ENCODE results near the gene NKD1.
"Not testable (repeated sequence)": the region's sequence is repeated elsewhere in the genome, so short reads cannot be mapped to it uniquely, and the experiment has no call there.

Gene NKD1

DNA sequence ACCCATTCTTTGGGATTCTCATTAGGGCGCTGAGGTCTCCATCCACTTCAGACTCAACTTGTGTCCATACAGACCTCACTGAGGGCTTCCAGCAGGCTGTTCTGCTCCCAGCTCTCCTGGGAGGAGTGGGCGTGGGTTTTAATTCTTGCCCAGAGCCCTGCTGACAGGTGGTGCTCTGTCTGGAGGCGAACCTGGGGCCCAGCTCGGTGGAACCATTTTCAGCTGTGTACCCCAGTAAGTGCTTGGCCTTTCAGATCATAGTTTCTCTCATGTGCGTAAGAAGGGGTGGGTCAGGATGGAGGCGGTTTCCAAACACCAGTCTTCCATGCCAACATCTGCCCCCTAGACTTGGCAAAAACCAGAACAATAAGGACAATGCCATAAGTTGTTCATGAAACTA, 21.4 kb upstream of the NKD1 start:
- no peak for TF ChIP-seq ZNF274 (IDR thresholded peaks at IDR 0.05; ENCODE audit: low read depth, low read length)

DNA sequence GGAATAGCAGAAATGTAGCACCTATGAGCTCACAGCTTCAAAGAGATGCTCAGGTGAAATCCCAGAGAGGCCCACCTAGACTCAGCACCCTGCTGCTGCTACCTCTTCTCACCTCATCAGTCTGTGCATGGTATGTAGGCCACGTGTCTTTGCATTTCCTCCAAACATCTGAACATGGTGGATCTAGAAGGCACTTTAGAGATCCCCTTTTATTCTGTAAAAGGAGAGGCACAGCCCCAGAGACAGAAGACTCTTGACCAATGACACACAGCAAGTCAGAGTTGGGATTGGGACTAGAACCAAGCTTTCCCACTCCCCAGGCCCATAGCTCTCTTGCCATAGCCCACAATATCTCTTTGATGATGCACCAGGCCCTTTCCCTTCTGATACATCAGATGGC, 19.4 kb upstream of the NKD1 start:
- no peak for TF ChIP-seq ZNF274 (IDR thresholded peaks at IDR 0.05; ENCODE audit: low read depth, low read length)

More for the DNA sequence above, 21.4 kb upstream of the NKD1 start:
- H3K4me3 ChIP-seq (ENCODE audit: low read length) = no peak overlapping the region

DNA sequence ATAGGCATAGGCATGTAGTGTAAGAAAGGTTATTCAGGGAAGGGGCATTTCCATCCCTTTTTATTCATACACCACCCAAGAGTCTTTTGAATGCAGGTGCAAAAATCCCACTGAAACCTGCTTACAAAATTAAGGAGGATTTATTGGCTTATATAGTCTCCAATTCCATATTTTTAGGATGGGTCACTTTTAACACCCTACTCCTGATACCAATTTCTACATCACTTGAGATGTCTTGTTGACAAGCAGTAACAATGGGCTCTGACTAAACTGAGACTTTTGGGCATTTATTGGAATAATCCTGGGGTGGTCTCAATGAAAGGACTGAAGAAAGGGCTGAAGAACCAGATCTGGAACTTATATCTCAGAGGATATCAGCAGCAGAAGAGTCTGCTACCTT, 18.9 kb upstream of the NKD1 start:
- H3K4me3 ChIP-seq (ENCODE audit: low read length) = no peak overlapping the region
- no peak for TF ChIP-seq ZNF274 (IDR thresholded peaks at IDR 0.05; ENCODE audit: low read depth, low read length)

More for the DNA sequence above, 19.4 kb upstream of the NKD1 start:
- H3K4me3 ChIP-seq (ENCODE audit: low read length) = no peak overlapping the region

DNA sequence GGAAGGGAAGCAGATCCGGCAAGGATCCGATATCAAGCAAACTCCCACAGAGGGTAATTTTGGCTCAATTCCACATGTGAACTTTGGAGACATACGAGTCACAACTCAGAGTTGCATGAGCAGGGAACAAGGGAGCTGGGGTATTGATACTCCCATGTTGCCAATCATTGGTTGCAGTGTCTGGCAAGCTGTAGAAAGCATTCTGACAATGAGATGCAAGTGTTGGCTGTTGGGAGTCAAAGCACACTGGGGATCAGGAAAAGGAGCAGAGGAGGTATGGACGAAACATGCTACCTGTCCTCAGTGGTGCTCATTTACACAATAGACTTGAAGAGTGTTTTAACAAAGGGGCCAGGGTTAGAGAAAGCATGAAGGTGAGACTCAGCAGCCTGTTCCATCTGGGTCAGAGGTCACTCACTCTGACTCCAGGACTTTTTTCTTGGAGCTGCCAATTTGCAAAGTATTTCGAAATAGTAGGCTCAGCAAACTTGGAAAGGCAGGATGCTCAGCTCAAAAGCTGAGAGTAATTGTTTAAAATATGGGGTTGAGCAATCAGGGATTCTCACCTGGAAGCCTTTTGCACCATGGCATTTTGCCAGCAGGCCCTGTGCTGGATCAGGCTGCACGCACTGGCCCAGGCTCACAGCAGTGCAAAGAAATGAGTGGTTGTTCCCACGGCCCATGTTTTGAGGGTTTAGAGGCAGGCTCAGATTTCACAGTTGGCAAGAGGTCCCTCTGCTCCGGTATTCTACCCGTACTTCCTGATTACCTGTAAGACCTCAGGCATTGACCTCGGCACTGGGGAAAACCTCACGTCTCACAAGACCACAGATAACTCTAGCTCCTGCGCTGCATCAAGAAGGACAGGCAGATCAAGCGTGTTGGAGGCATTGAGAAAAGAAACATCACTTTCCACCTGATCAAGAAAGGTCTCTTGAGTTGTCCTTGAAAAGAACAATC, 17.6 kb upstream of the NKD1 start:
- no peak for TF ChIP-seq ZNF274 (IDR thresholded peaks at IDR 0.05; ENCODE audit: low read depth, low read length)
- no peak overlapping the region for H3K4me3 ChIP-seq (ENCODE audit: low read length)

DNA sequence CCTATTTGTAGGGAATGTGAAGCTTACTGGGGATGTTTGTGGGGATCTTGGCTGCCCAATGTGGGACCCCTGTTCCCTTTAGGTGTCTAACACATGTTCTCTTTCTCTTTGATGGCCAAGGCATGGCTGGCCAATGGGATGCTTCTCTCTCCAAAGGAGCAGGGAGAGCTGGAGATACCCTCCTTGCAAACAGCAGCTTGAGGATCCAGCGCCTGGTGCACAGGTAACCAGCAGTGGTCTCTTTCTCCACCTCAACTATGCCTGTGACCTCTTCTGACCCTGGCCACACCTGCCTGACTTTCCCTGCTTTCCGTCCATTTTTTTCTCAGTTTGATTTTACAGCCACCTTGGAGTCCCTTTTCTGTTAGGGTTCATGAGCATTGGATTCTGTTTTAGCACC, 16.8 kb upstream of the NKD1 start:
- no peak for TF ChIP-seq ZNF274 (IDR thresholded peaks at IDR 0.05; ENCODE audit: low read depth, low read length)
- H3K4me3 ChIP-seq (ENCODE audit: low read length) = no peak overlapping the region

DNA sequence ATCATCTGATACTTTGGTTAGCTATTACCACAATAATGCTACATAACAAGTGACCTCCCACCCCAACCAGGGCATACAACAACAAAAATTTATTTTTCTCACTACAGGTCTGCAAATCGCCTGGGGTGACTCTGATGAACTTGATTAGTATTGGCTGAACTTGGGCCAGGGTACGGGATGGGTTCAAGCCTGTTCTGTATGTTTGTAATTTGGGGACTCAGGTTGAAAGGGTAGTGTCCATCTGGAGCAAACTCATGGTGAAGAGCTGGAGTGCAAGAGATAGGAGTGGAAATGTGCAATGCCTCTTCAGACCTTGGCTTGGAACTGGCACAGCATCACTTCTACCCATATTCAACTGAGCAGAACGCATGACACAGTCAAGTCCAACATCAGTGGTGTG, 16.3 kb upstream of the NKD1 start:
- H3K4me3 ChIP-seq (ENCODE audit: low read length) = no peak overlapping the region
- TF ChIP-seq ZNF274 (IDR thresholded peaks at IDR 0.05; ENCODE audit: low read depth, low read length) = no peak

DNA sequence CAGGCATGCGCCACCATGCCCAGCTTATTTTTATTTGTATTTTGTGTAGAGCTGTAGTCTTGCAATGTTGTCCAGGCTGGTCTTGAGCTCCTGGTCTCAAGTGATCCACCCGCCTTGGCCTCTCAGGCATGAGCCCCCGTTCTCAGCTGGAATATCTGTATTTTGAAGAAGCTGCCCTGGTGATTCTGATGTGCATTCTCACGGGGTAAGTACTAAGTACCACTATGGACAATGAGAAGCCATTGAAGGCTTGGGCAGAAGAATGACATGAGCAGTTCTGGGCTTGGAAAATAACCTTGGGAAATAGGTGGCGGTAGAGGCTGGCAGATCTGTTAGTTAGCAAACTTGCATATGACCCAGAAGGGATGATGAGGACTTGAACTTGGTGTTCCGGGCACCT, 15.6 kb upstream of the NKD1 start:
- TF ChIP-seq ZNF274 (IDR thresholded peaks at IDR 0.05; ENCODE audit: low read depth, low read length) = no peak
- H3K4me3 ChIP-seq (ENCODE audit: low read length) = no peak overlapping the region

DNA sequence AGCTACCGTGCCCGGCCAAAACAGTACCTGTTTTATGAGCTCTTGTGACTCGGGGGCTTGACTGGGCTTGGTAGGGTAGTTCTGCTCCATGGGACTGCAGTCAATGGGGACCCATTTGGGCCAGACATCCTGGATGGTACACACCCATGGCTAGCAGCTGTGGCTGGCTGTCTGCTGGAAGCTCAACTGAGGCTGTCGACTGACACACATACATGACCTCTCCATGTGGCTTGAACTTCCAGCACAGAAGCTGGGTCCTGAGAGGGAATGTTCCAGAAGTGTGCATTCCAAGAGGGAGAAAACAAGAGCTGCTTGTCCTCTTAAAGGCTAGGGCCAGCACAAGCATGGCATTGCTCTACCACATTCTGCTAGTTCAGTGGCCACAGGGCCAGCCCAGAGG, 14.9 kb upstream of the NKD1 start:
- TF ChIP-seq ZNF274 (IDR thresholded peaks at IDR 0.05; ENCODE audit: low read depth, low read length) = no peak
- H3K4me3 ChIP-seq (ENCODE audit: low read length) = no peak overlapping the region

DNA sequence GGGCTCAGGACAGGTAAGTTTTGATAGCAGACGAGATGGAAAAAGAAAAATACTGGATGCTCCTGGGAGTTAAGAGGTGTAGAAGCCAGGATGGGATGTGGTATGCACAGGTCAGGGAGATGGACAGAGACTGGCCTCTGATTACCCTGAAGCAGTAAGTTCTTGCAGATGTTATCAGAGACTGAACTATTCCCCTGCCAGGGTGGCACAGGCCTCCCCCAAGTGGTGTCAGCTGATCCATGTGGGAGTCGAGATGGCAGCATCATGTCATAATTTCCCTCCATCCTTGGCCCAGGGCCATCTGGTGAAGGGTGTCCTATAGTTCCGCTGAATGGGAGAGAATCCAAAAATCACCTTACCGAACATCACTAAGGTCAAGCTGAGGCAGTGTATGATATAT, 14.1 kb upstream of the NKD1 start:
- TF ChIP-seq ZNF274 (IDR thresholded peaks at IDR 0.05; ENCODE audit: low read depth, low read length) = no peak
- H3K4me3 ChIP-seq (ENCODE audit: low read length) = no peak overlapping the region

DNA sequence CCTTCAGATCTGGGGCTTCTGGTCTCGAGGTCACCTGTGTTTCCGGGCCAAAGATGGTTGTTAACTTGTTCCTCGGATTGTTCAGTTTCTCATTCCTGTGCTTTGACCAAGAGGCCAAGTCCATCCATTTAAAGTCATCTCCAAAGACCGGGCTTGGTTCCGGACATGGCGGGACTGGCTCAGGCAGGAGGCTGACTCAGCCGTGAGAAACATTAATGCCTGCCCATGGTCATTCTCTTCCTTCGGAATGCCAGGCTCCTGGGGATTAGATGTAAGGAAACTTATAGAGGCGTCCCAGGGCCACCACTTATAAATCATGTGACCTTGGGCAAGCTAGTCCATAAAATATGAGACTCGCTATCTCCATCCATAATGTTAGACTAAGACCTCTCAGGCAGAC, 13.6 kb upstream of the NKD1 start:
- no peak for TF ChIP-seq ZNF274 (IDR thresholded peaks at IDR 0.05; ENCODE audit: low read depth, low read length)
- H3K4me3 ChIP-seq (ENCODE audit: low read length) = no peak overlapping the region

DNA sequence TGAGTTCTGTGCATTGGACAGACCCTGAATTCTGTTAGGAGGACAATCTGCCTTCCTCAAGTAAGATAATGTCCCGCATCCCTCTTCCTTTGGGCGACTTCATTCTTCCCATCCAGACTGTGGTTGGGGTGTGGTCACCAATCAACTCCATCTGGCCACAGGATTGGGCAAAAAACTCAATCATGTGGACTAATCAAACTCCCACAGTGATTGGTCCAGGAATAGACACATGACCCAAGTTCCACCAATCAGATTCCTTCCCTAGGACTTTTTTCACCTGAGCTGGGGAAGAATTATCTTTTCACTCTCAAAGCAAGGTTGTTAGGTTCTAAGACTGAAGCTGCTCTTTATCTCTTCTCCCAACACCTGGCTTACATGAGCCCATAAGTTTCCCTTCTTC, 13.2 kb upstream of the NKD1 start:
- no peak overlapping the region for H3K4me3 ChIP-seq (ENCODE audit: low read length)
- TF ChIP-seq ZNF274 (IDR thresholded peaks at IDR 0.05; ENCODE audit: low read depth, low read length) = no peak

DNA sequence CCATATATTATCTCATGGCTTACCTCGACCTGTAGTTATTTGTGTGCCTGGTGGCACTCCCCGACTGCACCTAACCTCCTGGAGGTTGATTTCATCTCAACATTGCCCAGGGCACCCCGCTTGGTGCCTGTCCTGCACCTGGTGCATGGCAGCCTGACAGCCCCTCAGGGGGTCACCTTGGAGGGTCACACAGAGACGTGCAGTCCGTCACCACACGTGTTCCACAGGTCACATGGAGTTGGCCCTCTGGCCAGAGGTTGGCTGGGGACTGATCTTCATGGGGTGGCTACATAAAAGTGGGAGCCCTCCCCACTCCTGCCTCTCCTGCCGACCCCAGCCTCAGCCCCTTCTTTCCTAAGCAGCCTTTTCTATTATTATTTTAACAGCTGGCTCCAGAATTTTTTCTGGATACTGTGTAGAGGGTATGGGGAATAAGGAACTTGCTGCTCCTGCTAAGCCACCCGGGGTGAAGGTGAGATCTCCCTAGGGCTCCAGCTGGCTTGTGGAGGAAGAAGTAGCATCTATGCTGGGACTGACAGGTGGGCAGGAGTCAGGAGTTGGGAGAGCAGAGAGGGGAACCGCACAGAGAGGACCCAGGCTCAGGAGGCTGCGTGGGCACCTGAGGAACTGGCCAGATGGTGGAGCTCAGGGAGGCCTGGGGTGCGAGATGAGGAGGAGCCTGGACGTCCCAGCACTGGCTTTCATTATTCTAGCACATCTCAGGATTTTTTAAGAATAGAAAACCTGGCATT, 12.5 kb upstream of the NKD1 start:
- H3K4me3 ChIP-seq (ENCODE audit: low read length) = no peak overlapping the region
- TF ChIP-seq ZNF274 (IDR thresholded peaks at IDR 0.05; ENCODE audit: low read depth, low read length) = no peak

DNA sequence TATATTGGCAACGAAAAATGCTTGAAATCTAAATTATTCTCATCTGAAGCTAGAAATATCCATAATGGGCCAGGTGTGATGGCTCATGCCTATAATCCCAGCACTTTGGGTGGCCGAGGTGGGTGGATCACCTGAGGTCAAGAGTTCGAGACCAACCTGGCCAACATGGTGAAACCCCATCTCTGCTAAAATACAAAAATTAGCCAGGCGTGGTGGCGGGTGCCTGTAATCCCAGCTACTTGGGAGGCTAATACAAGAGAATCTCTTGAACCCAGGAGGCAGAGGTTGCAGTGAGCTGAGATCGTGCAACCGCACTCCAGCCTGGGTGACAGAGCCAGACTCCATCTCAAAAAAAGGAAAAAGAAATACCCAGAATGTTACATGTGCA, 11.9 kb upstream of the NKD1 start:
- not testable (repeated sequence) for H3K4me3 ChIP-seq (ENCODE audit: low read length)

DNA sequence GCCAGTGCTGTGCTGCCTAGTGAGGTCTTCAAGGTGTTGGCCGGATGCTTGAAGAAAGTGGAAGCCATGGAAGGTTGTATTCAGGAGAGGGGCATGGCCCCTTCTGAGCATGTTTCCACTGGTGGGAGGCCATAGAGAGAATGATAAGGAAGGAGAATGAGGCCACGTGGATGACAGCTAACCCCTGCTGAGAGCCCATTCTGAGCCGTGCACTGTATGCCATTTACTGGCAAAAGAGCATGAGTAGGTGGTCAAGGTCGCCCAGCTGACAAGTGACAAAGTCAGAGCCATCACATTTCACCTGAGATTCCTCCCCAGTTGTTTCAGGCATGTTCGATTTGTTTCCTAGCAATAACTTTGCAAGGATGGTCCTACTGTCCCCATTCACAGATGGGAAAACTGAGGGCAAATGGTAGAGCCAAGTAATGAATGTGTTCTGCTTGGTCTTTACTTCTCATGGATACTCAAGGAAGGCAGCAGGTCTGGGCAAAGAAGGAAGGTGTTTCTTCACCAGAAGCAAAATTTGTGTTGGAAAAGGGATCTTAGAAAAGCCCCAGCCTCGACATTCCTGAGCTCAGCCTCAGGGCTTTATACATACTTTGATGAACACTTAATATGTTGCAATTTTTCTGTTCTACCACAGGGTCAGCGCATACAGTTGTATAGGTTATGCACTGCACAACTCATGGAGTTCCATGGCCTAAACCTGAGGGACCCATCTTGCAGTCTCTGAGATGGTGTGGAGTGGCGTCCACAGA, 10.5 kb upstream of the NKD1 start:
- no peak overlapping the region for H3K4me3 ChIP-seq (ENCODE audit: low read length)
- TF ChIP-seq ZNF274 (IDR thresholded peaks at IDR 0.05; ENCODE audit: low read depth, low read length) = no peak

Data from GM08714 (cell line).